ENCODE measurements around the gene IL18RAP.

Gene IL18RAP

GRCh38 chr2:102422910-102423309 lies at the start of gene IL18RAP:
Gene IL18RAP (plus strand): TSS chr2:102423160. CDS start chr2:102423278, 118 bp downstream.
- DNase-seq, result no peak

- DNase-seq, result no peak
Measured at GRCh38 chr2:102376052-102376591, 46.8 kb upstream of the IL18RAP start.

- no peak for DNase-seq
Measured at GRCh38 chr2:102383722-102384121, 39.2 kb upstream of the IL18RAP start.

- no peak for DNase-seq
Measured at GRCh38 chr2:102385522-102385921, 37.4 kb upstream of the IL18RAP start.

GRCh38 chr2:102386004-102386403 lies 37.0 kb upstream of the IL18RAP start:
- no peak for DNase-seq

- no peak for DNase-seq
Measured at GRCh38 chr2:102386867-102387541, 36.0 kb upstream of the IL18RAP start.

GRCh38 chr2:102387763-102388546 lies 35.0 kb upstream of the IL18RAP start:
- no peak for DNase-seq

- no peak for DNase-seq
Measured at GRCh38 chr2:102391565-102391964, 31.4 kb upstream of the IL18RAP start.

- no peak for DNase-seq
Measured at GRCh38 chr2:102392096-102392495, 30.9 kb upstream of the IL18RAP start.

- no peak for DNase-seq
Measured at GRCh38 chr2:102392942-102393341, 30.0 kb upstream of the IL18RAP start.

GRCh38 chr2:102396012-102396411 lies 26.9 kb upstream of the IL18RAP start:
- DNase-seq, result no peak

GRCh38 chr2:102397209-102397608 lies 25.8 kb upstream of the IL18RAP start:
- no peak for DNase-seq

GRCh38 chr2:102399499-102400141 lies 23.3 kb upstream of the IL18RAP start:
- DNase-seq, result no peak

- DNase-seq, result no peak
Measured at GRCh38 chr2:102401456-102401855, 21.5 kb upstream of the IL18RAP start.

GRCh38 chr2:102401865-102402264 lies 21.1 kb upstream of the IL18RAP start:
- no peak for DNase-seq

- DNase-seq, result no peak
Measured at GRCh38 chr2:102410952-102411351, 12.0 kb upstream of the IL18RAP start.

GRCh38 chr2:102412199-102412598 lies 10.8 kb upstream of the IL18RAP start:
- DNase-seq, result no peak

- DNase-seq, result no peak
Measured at GRCh38 chr2:102417946-102418345, 5.0 kb upstream of the IL18RAP start.

- DNase-seq, result no peak
Measured at GRCh38 chr2:102418421-102418961, 4.5 kb upstream of the IL18RAP start.

GRCh38 chr2:102420290-102420689 lies 2.7 kb upstream of the IL18RAP start:
- DNase-seq, result no peak

- DNase-seq, result no peak
Measured at GRCh38 chr2:102421890-102422759, 835 bp upstream of the IL18RAP start.

- no peak for DNase-seq
Measured at GRCh38 chr2:102423368-102423767, 408 bp downstream of the IL18RAP start.
